ENCODE measurements around the gene PTPRC. TPM values are rescaled to one million over a fixed set of nuclear protein-coding genes. Genes with fewer than 3 reads are reported as not detected.
A peak's percentile ranks its signal among the peaks of the same experiment; 100 is the strongest.

The PTPRC gene
- total and polyA plus RNA-seq, 8 donors, result 0.59 to 20.5 (median 2.7) TPM

GRCh38 chr1:198679535-198680173, 40.8 kb downstream of the PTPRC start:
- 91 to 96% methylated on average over 31 of the region's 31 CpGs for WGBS, 2 donors
- Histone ChIP-seq H3K4me3 (no peak overlapping the region), H3K27ac (no peak overlapping the region), H3K9me3 (no peaks in the 10 kb centered on the region), H3K27me3 (no peaks in the 10 kb centered on the region), H3K36me3 (no peaks in the 10 kb centered on the region), H3K4me1 (peaks cover 0 to 10% (median 8%) of the 10 kb centered on the region in 3 donors)
- no peak for TF ChIP-seq CTCF (IDR thresholded peaks at IDR 0.05)
- FAIRE-seq (no peak), DNase-seq (peak in 1 of 6 donors; percentile 56), ATAC-seq (no peak)
- intact Hi-C loops (cut with DNase I), result no loop called here

GRCh38 chr1:198680174-198680875, 41.5 kb downstream of the PTPRC start:
- WGBS, 2 donors, result 92 to 95% methylated on average over 15 of the region's 15 CpGs

GRCh38 chr1:198681252-198681651, 42.4 kb downstream of the PTPRC start:
- Histone ChIP-seq H3K27ac (peak overlapping the region in 1 of 4 donors; percentile 6), H3K4me1 (peaks cover 0 to 10% (median 8%) of the 10 kb centered on the region in 3 donors), H3K4me3 (no peak overlapping the region), H3K27me3 (no peaks in the 10 kb centered on the region), H3K9me3 (no peaks in the 10 kb centered on the region), H3K36me3 (no peaks in the 10 kb centered on the region)
- ATAC-seq (no peak), FAIRE-seq (no peak), DNase-seq (no peak)
- intact Hi-C loops (cut with DNase I), result no loop called here
- no peak for TF ChIP-seq CTCF (IDR thresholded peaks at IDR 0.05)
- 12 to 15% methylated on average over 1 of the region's 1 CpG for WGBS, 2 donors

More at GRCh38 chr1:198680174-198680875, 41.5 kb downstream of the PTPRC start:
- ATAC-seq, result no peak
- no peak for DNase-seq
- Histone ChIP-seq H3K4me1 (peaks cover 0 to 10% (median 8%) of the 10 kb centered on the region in 3 donors), H3K9me3 (no peaks in the 10 kb centered on the region), H3K4me3 (no peak overlapping the region), H3K36me3 (no peaks in the 10 kb centered on the region), H3K27ac (no peak overlapping the region), H3K27me3 (no peaks in the 10 kb centered on the region)
- intact Hi-C loops (cut with DNase I), result no loop called here
- no peak for TF ChIP-seq CTCF (IDR thresholded peaks at IDR 0.05)
- FAIRE-seq, result no peak

GRCh38 chr1:198681831-198682759, 43.3 kb downstream of the PTPRC start:
- H3K4me1 ChIP-seq, result peaks cover 0 to 10% (median 8%) of the 10 kb centered on the region in 3 donors
- intact Hi-C loops (cut with DNase I), result no loop called here
- H3K4me3 ChIP-seq, result no peak overlapping the region
- FAIRE-seq (peak; percentile 41), DNase-seq (peak in 2 of 6 donors; percentile 22 to 65), ATAC-seq (peak; percentile 68 to 93 (median 90))
- no peaks in the 10 kb centered on the region for H3K27me3 ChIP-seq
- H3K27ac ChIP-seq, result peak overlapping the region in 2 of 4 donors; percentile 39 to 46
- no peak for TF ChIP-seq CTCF (IDR thresholded peaks at IDR 0.05)
- no peaks in the 10 kb centered on the region for H3K36me3 ChIP-seq
- WGBS, 2 donors, result 15% methylated on average over 7 of the region's 7 CpGs
- no peaks in the 10 kb centered on the region for H3K9me3 ChIP-seq
